HCT116 (cell line): ENCODE data around the gene ZNF239. TPM values are rescaled to one million over a fixed set of nuclear protein-coding genes. Genes with fewer than 3 reads are reported as not detected.

Experiments
- ATAC-seq: fragments of 200-7000 bp; cut with Tn5 transposase; 2 replicates; pipeline ENCODE4 v1.9.1; 2020; ENCODE audit warnings: mild to moderate bottlenecking, moderate library complexity
- BruUV-seq: library from RNA; stranded (reverse); fragments of 400-500 nt; replicated peaks from 2 replicates; lab custom pipeline; 2021; lab: Mats Ljungman, UMichigan
- CTCF ChIA-PET: fragments of 300-600 bp; sonication (Branson Sonifier 250); formaldehyde crosslinking; loops from one replicate; lab custom pipeline; 2021; ENCODE audit warnings: antibody characterized with exemption; lab: Charles Lee
- POLR2A ChIA-PET: fragments of 300-600, 350-600 bp; sonication (Branson Sonifier 250); formaldehyde crosslinking; loops from one replicate; lab custom pipeline; 2021; ENCODE audit warnings: antibody characterized with exemption; lab: Charles Lee
- RAD21 ChIA-PET, 2 experiments: fragments of 300-600 bp; sonication (Branson Sonifier 250); formaldehyde crosslinking; loops; one replicate each; lab custom pipeline; 2023; ENCODE audit warnings: low total read pairs in 2 of 2; ENCODE audit not compliant: uncharacterized antibody in 2 of 2, unreplicated experiment in 2 of 2, low non-redundant PET in 1 of 2; lab: Charles Lee
- DNase-seq: peaks from one replicate; pipeline ENCODE4 v3.0.0-alpha.2; 2010; ENCODE audit warnings: low read depth, low spot score
- H2AFZ ChIP-seq: fragments of 200-600 bp; shearing (Covaris generic), sonication (generic); 2 replicates; pipeline ENCODE4 v1.6.1; 2017; ENCODE audit warnings: low read depth, mixed run types, mixed read lengths, antibody characterized with exemption, low read length; ENCODE audit not compliant: poor library complexity, severe bottlenecking
- H3K27ac ChIP-seq: 2 replicates; pipeline ENCODE4 v1.5.1; 2012; ENCODE audit warnings: low read depth, low read length
- H3K27me3 ChIP-seq: fragments of 200-600 bp; sonication (generic); 2 replicates; pipeline ENCODE4 v1.6.1; 2016; ENCODE audit warnings: mixed run types, low read length, mixed read lengths; ENCODE audit not compliant: insufficient read depth
- H3K36me3 ChIP-seq, 2 experiments: fragments of 200-500 bp in 1 of 2; fragments of 200-600 bp in 1 of 2; sonication (Bioruptor generic) in 1 of 2; sonication (generic) in 1 of 2; 2 replicates each; pipeline versions ENCODE4 v1.5.1 to v1.6.1; 2014 to 2016; ENCODE audit warnings: low read length in 2 of 2, inconsistent platforms in 1 of 2, mixed read lengths in 1 of 2, mixed run types in 1 of 2; ENCODE audit not compliant: insufficient read depth in 2 of 2, control insufficient read depth in 1 of 2
- H3K4me1 ChIP-seq, 2 experiments: fragments of 200-600 bp in 1 of 2; sonication (generic) in 1 of 2; 2 replicates each; pipeline versions ENCODE4 v1.5.1 to v1.6.1; 2012 to 2017; ENCODE audit warnings: low read length in 2 of 2, inconsistent platforms in 1 of 2, mild to moderate bottlenecking in 1 of 2, mixed read lengths in 1 of 2, mixed run types in 1 of 2, moderate library complexity in 1 of 2; ENCODE audit not compliant: insufficient read depth in 2 of 2, control insufficient read depth in 1 of 2
- H3K4me2 ChIP-seq: fragments of 200-600 bp; sonication (generic); 2 replicates; pipeline ENCODE4 v1.6.1; 2017; ENCODE audit warnings: mixed run types, low read length, mixed read lengths
- H3K4me3 ChIP-seq, 2 experiments: fragments of 200-600 bp in 1 of 2; sonication (generic) in 1 of 2; replicated peaks in 1 of 2; 2 replicates each; pipeline ENCODE4 v1.5.1; 2011 to 2016; ENCODE audit warnings: low read length in 2 of 2, control low read depth in 1 of 2, low read depth in 1 of 2, mild to moderate bottlenecking in 1 of 2, mixed read lengths in 1 of 2, mixed run types in 1 of 2
- H3K79me2 ChIP-seq: fragments of 200-600 bp; sonication (generic); 2 replicates; pipeline ENCODE4 v1.6.1; 2017; ENCODE audit warnings: mild to moderate bottlenecking, mixed run types, low read length, moderate library complexity, mixed read lengths; ENCODE audit not compliant: insufficient read depth
- H3K9ac ChIP-seq: fragments of 200-600 bp; sonication (generic); 2 replicates; pipeline ENCODE4 v1.6.1; 2016; ENCODE audit warnings: low read length, mixed read lengths
- H3K9me2 ChIP-seq: fragments of 200-600 bp; sonication (generic), shearing (Covaris generic); 2 replicates; pipeline ENCODE4 v1.6.1; 2017; ENCODE audit warnings: mixed run types, mild to moderate bottlenecking, moderate library complexity; ENCODE audit not compliant: insufficient read depth
- H3K9me3 ChIP-seq, 2 experiments: fragments of 200-500 bp in 1 of 2; fragments of 200-600 bp in 1 of 2; sonication (Bioruptor generic) in 1 of 2; sonication (generic) in 1 of 2; 2 replicates each; pipeline ENCODE4 v1.6.1; 2014 to 2017; ENCODE audit warnings: low read length in 2 of 2, mixed read lengths in 2 of 2, inconsistent platforms in 1 of 2, low read depth in 1 of 2, mild to moderate bottlenecking in 1 of 2, mixed run types in 1 of 2, moderate library complexity in 1 of 2; ENCODE audit not compliant: control insufficient read depth in 1 of 2, insufficient read depth in 1 of 2
- H4K20me1 ChIP-seq: fragments of 200-600 bp; sonication (generic), shearing (Covaris generic); 2 replicates; pipeline ENCODE4 v1.6.1; 2017; ENCODE audit warnings: mixed run types, mild to moderate bottlenecking, moderate library complexity; ENCODE audit not compliant: insufficient read depth
- CBX3 ChIP-seq: IDR thresholded peaks from 2 replicates; pipeline ENCODE4 v1.6.1; 2012; ENCODE audit warnings: low read depth
- CEBPB ChIP-seq: IDR thresholded peaks from 2 replicates; pipeline ENCODE4 v1.6.1; 2012; ENCODE audit warnings: low read depth
- CTCF ChIP-seq, 3 experiments: fragments of 200-600 bp in 1 of 3; sonication (generic) in 1 of 3; IDR thresholded peaks in 2 of 3; conservative IDR thresholded peaks in 1 of 3; 2 replicates each; pipeline ENCODE4 v1.5.1; 2012 to 2017; ENCODE audit warnings: low read depth in 2 of 3, low read length in 2 of 3, antibody characterized with exemption in 1 of 3, borderline replicate concordance in 1 of 3, control low read depth in 1 of 3, mild to moderate bottlenecking in 1 of 3, mixed read lengths in 1 of 3, mixed run types in 1 of 3, moderate library complexity in 1 of 3; ENCODE audit not compliant: insufficient read depth in 1 of 3
- ELF1 ChIP-seq: IDR thresholded peaks from 2 replicates; pipeline ENCODE4 v1.6.1; 2012; ENCODE audit warnings: low read depth, borderline replicate concordance
- EZH2 ChIP-seq: fragments of 200-600 bp; sonication (generic); IDR thresholded peaks from 2 replicates; pipeline ENCODE4 v1.6.1; 2017; ENCODE audit warnings: antibody characterized with exemption, mixed run types
- EZH2phosphoT487 ChIP-seq: fragments of 200-600 bp; IDR thresholded peaks from 2 replicates; pipeline ENCODE4 v1.6.1; 2018; ENCODE audit warnings: antibody characterized with exemption, borderline replicate concordance
- POLR2AphosphoS5 ChIP-seq: IDR thresholded peaks from 2 replicates; pipeline ENCODE4 v1.6.1; 2011; ENCODE audit warnings: mild to moderate bottlenecking, low read depth, low read length, moderate library complexity
- RAD21 ChIP-seq: IDR thresholded peaks from 2 replicates; pipeline ENCODE4 v1.6.1; 2012; ENCODE audit warnings: low read depth, mild to moderate bottlenecking
- SRF ChIP-seq: IDR thresholded peaks from 2 replicates; pipeline ENCODE4 v1.6.1; 2012; ENCODE audit warnings: low read depth
- TCF7L2 ChIP-seq: IDR thresholded peaks from 2 replicates; pipeline ENCODE4 v1.7.0; 2011; ENCODE audit warnings: borderline replicate concordance, inconsistent platforms; ENCODE audit not compliant: insufficient read depth, insufficient read length; ENCODE audit errors: extremely low read depth
- YY1 ChIP-seq: IDR thresholded peaks from 2 replicates; pipeline ENCODE4 v1.6.1; 2011; ENCODE audit warnings: low read length, low read depth, moderate library complexity, mild to moderate bottlenecking; ENCODE audit not compliant: insufficient replicate concordance; ENCODE audit errors: extremely low read depth
- ZNF274 ChIP-seq: fragments of 200-500 bp; sonication (Bioruptor generic); IDR thresholded peaks from 2 replicates; pipeline ENCODE4 v1.6.1; 2014; ENCODE audit warnings: mild to moderate bottlenecking, low read depth, low read length, inconsistent platforms
- intact Hi-C: fragments of 100-400 bp; cut with micrococcal nuclease; formaldehyde crosslinking; loops from 2 replicates; pipeline ENCODE4 v1.10.0; 2022
- total RNA-seq: library from RNA; stranded (reverse); gene quantifications from one replicate; pipeline ENCODE4 v1.2.1, GENCODE V29; 2021; ENCODE audit not compliant: unreplicated experiment
- TF ChIP-seq, protein P1 (sequence below): IDR thresholded peaks from 2 replicates; pipeline ENCODE4 v1.6.1; 2012; ENCODE audit warnings: low read depth

Gene ZNF239
- total RNA-seq, 1 experiment from 2014 or later: 4.4 TPM

GRCh38 chr10:43576580-43576979 is 2.2 kb upstream of the ZNF239 start:
- intact Hi-C loops: no loop called here
- ChIA-PET RAD21 (no interaction called here), POLR2A (no interaction called here), CTCF (no interaction called here)
- no TSS peak for BruUV-seq
- H3K79me2 ChIP-seq: no peaks in the 10 kb centered on the region; the same call in 1 of the 2 replicates
- H3K4me2 ChIP-seq: no peak overlapping the region
- no peak for ATAC-seq
- no peak overlapping the region for H2AFZ ChIP-seq
- H3K4me1 ChIP-seq: peaks cover 2 to 17% of the 10 kb centered on the region in 2 experiments; a peak in 2 of 4 replicates
- no peaks in the 10 kb centered on the region; a peak in 1 of 4 replicates for H3K36me3 ChIP-seq
- no peaks in the 10 kb centered on the region for H3K9me2 ChIP-seq
- DNase-seq: no peak
- no peak for TF ChIP-seq CBX3
- H3K9ac ChIP-seq: no peak overlapping the region
- no peaks in the 10 kb centered on the region for H3K27me3 ChIP-seq
- no peaks in the 10 kb centered on the region for H3K9me3 ChIP-seq
- H4K20me1 ChIP-seq: no peaks in the 10 kb centered on the region
- no peak overlapping the region for H3K27ac ChIP-seq
- H3K4me3 ChIP-seq: no peak overlapping the region

GRCh38 chr10:43576062-43576461 is 1.6 kb upstream of the ZNF239 start:
- ChIA-PET CTCF (no interaction called here), POLR2A (no interaction called here), RAD21 (no interaction called here)
- Histone ChIP-seq H2AFZ (no peak overlapping the region), H3K9ac (no peak overlapping the region), H3K27me3 (no peaks in the 10 kb centered on the region), H3K79me2 (no peaks in the 10 kb centered on the region; the same call in 1 of the 2 replicates), H3K9me2 (no peaks in the 10 kb centered on the region), H3K27ac (no peak overlapping the region), H3K4me1 (peaks cover 2 to 17% of the 10 kb centered on the region in 2 experiments; a peak in 2 of 4 replicates), H3K4me3 (no peak overlapping the region), H3K9me3 (no peaks in the 10 kb centered on the region), H3K36me3 (no peaks in the 10 kb centered on the region; a peak in 1 of 4 replicates), H3K4me2 (no peak overlapping the region), H4K20me1 (no peaks in the 10 kb centered on the region)
- intact Hi-C loops: no loop called here
- DNase-seq (no peak), ATAC-seq (no peak)
- BruUV-seq: no TSS peak
- TF ChIP-seq CBX3 (no peak), TCF7L2 (no peak), ELF1 (no peak), ZNF274 (no peak), SRF (no peak), CTCF (IDR thresholded peaks at IDR 0.05 in 2 of 3, conservative IDR thresholded peaks at IDR 0.05 in 1 of 3; ENCODE audit: borderline replicate concordance in 1 of 3, insufficient read depth in 1 of 3, low read depth in 2 of 3, low read length in 2 of 3) (no peak), CEBPB (no peak), RAD21 (no peak), YY1 (no peak), EZH2phosphoT487 (no peak), EZH2 (no peak), POLR2AphosphoS5 (no peak)
- TF ChIP-seq, protein P1, sequence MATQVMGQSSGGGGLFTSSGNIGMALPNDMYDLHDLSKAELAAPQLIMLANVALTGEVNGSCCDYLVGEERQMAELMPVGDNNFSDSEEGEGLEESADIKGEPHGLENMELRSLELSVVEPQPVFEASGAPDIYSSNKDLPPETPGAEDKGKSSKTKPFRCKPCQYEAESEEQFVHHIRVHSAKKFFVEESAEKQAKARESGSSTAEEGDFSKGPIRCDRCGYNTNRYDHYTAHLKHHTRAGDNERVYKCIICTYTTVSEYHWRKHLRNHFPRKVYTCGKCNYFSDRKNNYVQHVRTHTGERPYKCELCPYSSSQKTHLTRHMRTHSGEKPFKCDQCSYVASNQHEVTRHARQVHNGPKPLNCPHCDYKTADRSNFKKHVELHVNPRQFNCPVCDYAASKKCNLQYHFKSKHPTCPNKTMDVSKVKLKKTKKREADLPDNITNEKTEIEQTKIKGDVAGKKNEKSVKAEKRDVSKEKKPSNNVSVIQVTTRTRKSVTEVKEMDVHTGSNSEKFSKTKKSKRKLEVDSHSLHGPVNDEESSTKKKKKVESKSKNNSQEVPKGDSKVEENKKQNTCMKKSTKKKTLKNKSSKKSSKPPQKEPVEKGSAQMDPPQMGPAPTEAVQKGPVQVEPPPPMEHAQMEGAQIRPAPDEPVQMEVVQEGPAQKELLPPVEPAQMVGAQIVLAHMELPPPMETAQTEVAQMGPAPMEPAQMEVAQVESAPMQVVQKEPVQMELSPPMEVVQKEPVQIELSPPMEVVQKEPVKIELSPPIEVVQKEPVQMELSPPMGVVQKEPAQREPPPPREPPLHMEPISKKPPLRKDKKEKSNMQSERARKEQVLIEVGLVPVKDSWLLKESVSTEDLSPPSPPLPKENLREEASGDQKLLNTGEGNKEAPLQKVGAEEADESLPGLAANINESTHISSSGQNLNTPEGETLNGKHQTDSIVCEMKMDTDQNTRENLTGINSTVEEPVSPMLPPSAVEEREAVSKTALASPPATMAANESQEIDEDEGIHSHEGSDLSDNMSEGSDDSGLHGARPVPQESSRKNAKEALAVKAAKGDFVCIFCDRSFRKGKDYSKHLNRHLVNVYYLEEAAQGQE: no peak
